ENCODE measurements around the gene SPATA3.

Gene SPATA3

DNA sequence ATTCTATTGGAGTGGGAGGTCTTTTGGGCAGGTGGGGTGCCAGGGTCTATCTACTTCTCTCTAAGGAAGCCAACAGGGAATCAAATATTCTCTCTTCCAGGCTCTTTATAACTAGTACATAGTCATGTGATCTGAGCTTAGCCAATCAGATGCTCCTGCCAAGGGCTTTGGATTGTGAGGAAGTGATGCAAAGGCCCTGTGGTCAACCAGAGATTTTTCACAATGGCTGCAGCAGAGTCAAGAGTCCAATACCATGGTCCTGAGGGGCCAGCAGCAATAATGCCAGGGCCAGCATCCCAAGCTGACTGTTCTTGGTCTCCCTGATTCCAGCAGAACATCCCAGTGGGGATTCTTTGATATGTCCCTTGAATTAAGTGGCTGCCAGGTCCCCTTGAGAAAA is 33.0 kb downstream of the SPATA3 start:
- H3K9me3 ChIP-seq (ENCODE audit: control insufficient read depth in 2 of 2, low read length in 2 of 2), result no peaks in the 10 kb centered on the region
- no peaks in the 10 kb centered on the region for H3K36me3 ChIP-seq (ENCODE audit: control insufficient read depth in 2 of 2, insufficient read depth in 2 of 2, low read length in 2 of 2)
- H3K4me1 ChIP-seq (ENCODE audit: control insufficient read depth, insufficient read depth, low read length), result no peaks in the 10 kb centered on the region
- no peak overlapping the region for H3K9ac ChIP-seq (ENCODE audit: low read length in 2 of 2)
- H3K4me3 ChIP-seq (ENCODE audit: low read length in 2 of 2), result no peak overlapping the region
- H3K27me3 ChIP-seq (ENCODE audit: control insufficient read depth in 1 of 2, insufficient read depth in 2 of 2, low read length in 2 of 2), result peaks cover 3 to 13% of the 10 kb centered on the region in 2 donors
- no peak overlapping the region for H3K27ac ChIP-seq (ENCODE audit: low read length)

DNA sequence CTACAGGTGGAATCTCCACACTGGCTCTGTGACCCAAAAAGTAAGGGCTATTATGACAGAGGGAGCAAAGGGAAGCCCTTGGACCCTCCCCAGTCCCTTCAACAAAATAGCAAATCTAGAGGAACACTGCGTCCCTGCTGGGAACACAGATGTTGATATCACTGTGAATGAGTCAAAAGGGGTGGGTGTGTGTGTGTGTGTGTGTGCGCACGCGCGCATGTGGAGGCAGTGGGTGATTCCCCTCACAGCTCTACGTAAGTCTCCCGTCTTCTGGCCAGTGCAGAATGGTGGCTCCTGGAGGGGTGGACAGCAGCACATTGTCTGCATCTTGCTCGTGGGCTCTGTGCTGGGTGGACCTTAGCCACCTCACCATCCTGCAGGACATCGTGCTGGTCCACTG is 33.6 kb downstream of the SPATA3 start:
- Histone ChIP-seq H3K36me3 (ENCODE audit: control insufficient read depth in 2 of 2, insufficient read depth in 2 of 2, low read length in 2 of 2) (no peaks in the 10 kb centered on the region), H3K27ac (ENCODE audit: low read length) (no peak overlapping the region), H3K27me3 (ENCODE audit: control insufficient read depth in 1 of 2, insufficient read depth in 2 of 2, low read length in 2 of 2) (peaks cover 3 to 13% of the 10 kb centered on the region in 2 donors), H3K9me3 (ENCODE audit: control insufficient read depth in 2 of 2, low read length in 2 of 2) (no peaks in the 10 kb centered on the region), H3K4me3 (ENCODE audit: low read length in 2 of 2) (no peak overlapping the region), H3K4me1 (ENCODE audit: control insufficient read depth, insufficient read depth, low read length) (no peaks in the 10 kb centered on the region), H3K9ac (ENCODE audit: low read length in 2 of 2) (no peak overlapping the region)

DNA sequence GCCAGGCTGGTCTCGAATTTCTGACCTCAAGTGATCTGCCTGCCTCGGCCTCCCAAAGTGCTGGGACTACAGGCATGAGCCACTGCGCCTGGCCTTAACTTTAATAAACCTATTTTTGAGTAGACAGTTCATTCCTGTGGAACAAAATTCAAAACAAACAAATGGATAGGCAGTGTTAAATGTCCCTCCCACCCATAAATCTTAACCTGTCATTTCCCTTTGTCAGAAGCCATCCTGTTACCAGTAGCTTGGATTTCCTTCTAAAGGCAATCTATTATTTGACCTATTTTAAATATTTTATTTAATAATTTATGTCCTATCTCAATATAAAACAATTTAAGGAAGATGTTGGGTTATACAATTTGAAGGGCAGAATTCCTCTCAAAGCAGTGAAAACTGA is 34.8 kb downstream of the SPATA3 start:
- Histone ChIP-seq H3K4me3 (ENCODE audit: low read length in 2 of 2) (no peak overlapping the region), H3K36me3 (ENCODE audit: control insufficient read depth in 2 of 2, insufficient read depth in 2 of 2, low read length in 2 of 2) (no peaks in the 10 kb centered on the region), H3K9me3 (ENCODE audit: control insufficient read depth in 2 of 2, low read length in 2 of 2) (no peaks in the 10 kb centered on the region), H3K4me1 (ENCODE audit: control insufficient read depth, insufficient read depth, low read length) (no peaks in the 10 kb centered on the region), H3K27ac (ENCODE audit: low read length) (no peak overlapping the region), H3K9ac (ENCODE audit: low read length in 2 of 2) (no peak overlapping the region), H3K27me3 (ENCODE audit: control insufficient read depth in 1 of 2, insufficient read depth in 2 of 2, low read length in 2 of 2) (peaks cover 7 to 13% of the 10 kb centered on the region in 2 donors)

GRCh38 chr2:231032575-231033140 is 36.7 kb downstream of the SPATA3 start:
- H3K4me3 ChIP-seq (ENCODE audit: low read length in 2 of 2), result no peak overlapping the region
- no peak overlapping the region for H3K9ac ChIP-seq (ENCODE audit: low read length in 2 of 2)
- H3K4me1 ChIP-seq (ENCODE audit: control insufficient read depth, insufficient read depth, low read length), result no peaks in the 10 kb centered on the region
- H3K27me3 ChIP-seq (ENCODE audit: control insufficient read depth in 1 of 2, insufficient read depth in 2 of 2, low read length in 2 of 2), result peaks cover 20 to 25% of the 10 kb centered on the region in 2 donors
- H3K27ac ChIP-seq (ENCODE audit: low read length), result no peak overlapping the region
- no peaks in the 10 kb centered on the region for H3K36me3 ChIP-seq (ENCODE audit: control insufficient read depth in 2 of 2, insufficient read depth in 2 of 2, low read length in 2 of 2)
- no peaks in the 10 kb centered on the region for H3K9me3 ChIP-seq (ENCODE audit: control insufficient read depth in 2 of 2, low read length in 2 of 2)

- Histone ChIP-seq H3K4me3 (ENCODE audit: low read length in 2 of 2) (no peak overlapping the region), H3K27ac (ENCODE audit: low read length) (no peak overlapping the region), H3K9ac (ENCODE audit: low read length in 2 of 2) (no peak overlapping the region), H3K9me3 (ENCODE audit: control insufficient read depth in 2 of 2, low read length in 2 of 2) (no peaks in the 10 kb centered on the region), H3K27me3 (ENCODE audit: control insufficient read depth in 1 of 2, insufficient read depth in 2 of 2, low read length in 2 of 2) (peaks cover 24 to 26% of the 10 kb centered on the region in 2 donors), H3K4me1 (ENCODE audit: control insufficient read depth, insufficient read depth, low read length) (peaks cover 2% of the 10 kb centered on the region), H3K36me3 (ENCODE audit: control insufficient read depth in 2 of 2, insufficient read depth in 2 of 2, low read length in 2 of 2) (no peaks in the 10 kb centered on the region)
Observed at GRCh38 chr2:231033147-231034132, 37.5 kb downstream of the SPATA3 start.

GRCh38 chr2:231034291-231034882 is 38.5 kb downstream of the SPATA3 start:
- H3K27ac ChIP-seq (ENCODE audit: low read length), result no peak overlapping the region
- peaks cover 2% of the 10 kb centered on the region for H3K4me1 ChIP-seq (ENCODE audit: control insufficient read depth, insufficient read depth, low read length)
- H3K9ac ChIP-seq (ENCODE audit: low read length in 2 of 2), result no peak overlapping the region
- H3K4me3 ChIP-seq (ENCODE audit: low read length in 2 of 2), result no peak overlapping the region
- H3K9me3 ChIP-seq (ENCODE audit: control insufficient read depth in 2 of 2, low read length in 2 of 2), result no peaks in the 10 kb centered on the region
- H3K36me3 ChIP-seq (ENCODE audit: control insufficient read depth in 2 of 2, insufficient read depth in 2 of 2, low read length in 2 of 2), result no peaks in the 10 kb centered on the region
- peaks cover 29 to 31% of the 10 kb centered on the region in 2 donors for H3K27me3 ChIP-seq (ENCODE audit: control insufficient read depth in 1 of 2, insufficient read depth in 2 of 2, low read length in 2 of 2)

DNA sequence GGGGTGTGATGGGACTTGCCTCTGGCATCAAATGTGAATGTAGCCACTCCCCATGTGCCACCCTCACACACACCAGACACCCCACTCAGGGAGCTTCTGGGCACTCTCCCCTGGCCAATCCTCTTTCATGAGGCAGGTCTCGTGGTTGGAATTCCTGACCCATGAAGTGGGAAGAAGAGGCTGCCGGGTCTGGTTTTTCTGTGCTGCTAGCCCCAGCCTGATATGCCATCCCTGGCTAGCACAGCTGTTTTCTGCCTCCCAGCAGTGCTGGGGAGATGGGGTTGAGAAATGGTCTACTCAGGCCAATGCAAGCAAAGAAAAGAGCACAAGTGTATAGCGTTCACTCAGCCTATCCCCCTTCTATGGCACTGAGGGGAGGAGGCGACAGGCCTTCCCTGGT is 40.2 kb downstream of the SPATA3 start:
- Histone ChIP-seq H3K27me3 (ENCODE audit: control insufficient read depth in 1 of 2, insufficient read depth in 2 of 2, low read length in 2 of 2) (peaks cover 32 to 36% of the 10 kb centered on the region in 2 donors), H3K4me3 (ENCODE audit: low read length in 2 of 2) (no peak overlapping the region), H3K27ac (ENCODE audit: low read length) (no peak overlapping the region), H3K36me3 (ENCODE audit: control insufficient read depth in 2 of 2, insufficient read depth in 2 of 2, low read length in 2 of 2) (no peaks in the 10 kb centered on the region), H3K9me3 (ENCODE audit: control insufficient read depth in 2 of 2, low read length in 2 of 2) (no peaks in the 10 kb centered on the region), H3K9ac (ENCODE audit: low read length in 2 of 2) (no peak overlapping the region), H3K4me1 (ENCODE audit: control insufficient read depth, insufficient read depth, low read length) (peaks cover 2% of the 10 kb centered on the region)

GRCh38 chr2:231036578-231037106 is 40.7 kb downstream of the SPATA3 start:
- Histone ChIP-seq H3K9me3 (ENCODE audit: control insufficient read depth in 2 of 2, low read length in 2 of 2) (no peaks in the 10 kb centered on the region), H3K36me3 (ENCODE audit: control insufficient read depth in 2 of 2, insufficient read depth in 2 of 2, low read length in 2 of 2) (no peaks in the 10 kb centered on the region), H3K9ac (ENCODE audit: low read length in 2 of 2) (no peak overlapping the region), H3K27me3 (ENCODE audit: control insufficient read depth in 1 of 2, insufficient read depth in 2 of 2, low read length in 2 of 2) (peaks cover 32 to 35% of the 10 kb centered on the region in 2 donors), H3K4me3 (ENCODE audit: low read length in 2 of 2) (no peak overlapping the region), H3K4me1 (ENCODE audit: control insufficient read depth, insufficient read depth, low read length) (peaks cover 2% of the 10 kb centered on the region), H3K27ac (ENCODE audit: low read length) (no peak overlapping the region)

DNA sequence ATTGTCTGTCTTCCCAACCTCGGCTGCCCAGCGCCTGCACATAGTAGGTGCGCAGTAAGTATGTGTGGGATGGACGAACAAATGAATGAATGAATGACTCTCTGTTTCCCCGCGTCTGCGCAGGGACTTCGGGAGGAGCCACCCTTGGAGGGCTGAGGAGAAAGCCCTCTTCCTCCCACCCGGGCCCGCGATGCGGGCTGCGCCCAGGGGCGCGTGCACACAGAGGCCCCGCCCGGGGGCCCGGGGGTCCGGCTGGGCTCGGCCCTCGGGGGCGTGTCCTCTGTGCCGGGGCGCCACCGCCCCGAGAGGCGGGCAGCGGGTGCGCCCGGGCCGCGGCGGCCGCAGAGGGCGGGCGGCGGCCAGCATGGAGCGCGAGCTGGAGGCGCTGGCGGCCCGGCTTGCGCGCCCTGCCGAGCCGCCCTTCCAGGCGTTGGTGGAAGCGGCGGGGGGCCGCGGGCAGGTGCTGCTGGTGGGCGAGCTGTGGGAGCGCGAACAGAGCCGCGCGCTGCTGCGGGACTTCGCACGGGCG is 41.3 kb downstream of the SPATA3 start, which contains the start of gene C2orf72:
C2orf72 (plus strand) TSS at position 322 of the 529 bp plus-strand sequence; CDS start at position 365, 43 bp downstream.
- Histone ChIP-seq H3K9ac (ENCODE audit: low read length in 2 of 2) (no peak within 1 kb of the TSS), H3K27me3 (ENCODE audit: control insufficient read depth in 1 of 2, insufficient read depth in 2 of 2, low read length in 2 of 2) (peaks cover 35 to 38% of the 10 kb centered on the region in 2 donors), H3K36me3 (ENCODE audit: control insufficient read depth in 2 of 2, insufficient read depth in 2 of 2, low read length in 2 of 2) (no peaks in the 10 kb centered on the region), H3K4me3 (ENCODE audit: low read length in 2 of 2) (peak within 1 kb of the TSS in 1 of 2 donors; percentile 49), H3K9me3 (ENCODE audit: control insufficient read depth in 2 of 2, low read length in 2 of 2) (no peaks in the 10 kb centered on the region), H3K27ac (ENCODE audit: low read length) (no peak within 1 kb of the TSS), H3K4me1 (ENCODE audit: control insufficient read depth, insufficient read depth, low read length) (peaks cover 2% of the 10 kb centered on the region)

DNA sequence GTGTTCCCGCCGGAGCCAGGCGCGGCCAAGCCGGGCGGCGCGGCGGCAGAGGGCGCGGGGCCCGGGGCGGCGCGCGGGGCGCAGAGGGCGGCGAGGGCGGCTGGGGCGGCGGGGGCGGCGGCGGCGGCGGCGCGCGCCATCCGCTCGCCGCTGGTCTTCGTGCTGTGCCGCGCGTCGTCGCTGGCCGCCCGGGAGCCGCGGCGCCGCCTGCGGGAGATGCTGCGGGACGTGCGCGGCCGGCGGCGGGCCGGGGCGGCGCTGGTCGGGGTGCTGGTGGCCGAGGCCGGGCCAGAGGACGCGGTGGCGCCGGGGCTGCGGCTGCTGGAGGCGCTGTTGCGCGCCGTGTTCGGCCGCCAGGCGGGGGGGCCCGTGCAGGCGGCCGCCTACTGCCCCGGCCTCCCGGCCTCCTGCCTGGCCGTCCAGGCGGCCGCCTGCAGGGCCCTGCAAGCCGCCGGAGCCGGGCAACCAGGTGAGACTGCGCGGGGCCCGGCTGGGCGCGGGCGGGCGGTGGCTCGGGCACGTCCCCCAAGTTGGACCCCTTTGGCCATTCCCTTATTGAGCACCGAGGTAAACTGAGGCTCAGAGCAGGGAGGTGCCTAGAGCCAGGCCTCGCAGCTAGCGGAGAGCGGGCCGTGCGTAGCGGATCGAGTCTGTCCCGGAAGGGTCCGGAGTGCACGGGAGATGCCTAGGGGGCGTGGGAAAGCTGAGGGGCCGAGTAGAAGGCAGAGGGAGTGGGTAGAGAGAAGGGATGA is 42.0 kb downstream of the SPATA3 start:
- peaks cover 2% of the 10 kb centered on the region for H3K4me1 ChIP-seq (ENCODE audit: control insufficient read depth, insufficient read depth, low read length)
- no peak overlapping the region for H3K27ac ChIP-seq (ENCODE audit: low read length)
- H3K27me3 ChIP-seq (ENCODE audit: control insufficient read depth in 1 of 2, insufficient read depth in 2 of 2, low read length in 2 of 2), result peaks cover 37% of the 10 kb centered on the region in 2 donors
- H3K9ac ChIP-seq (ENCODE audit: low read length in 2 of 2), result no peak overlapping the region
- H3K4me3 ChIP-seq (ENCODE audit: low read length in 2 of 2), result peak overlapping the region in 1 of 2 donors; percentile 49
- H3K36me3 ChIP-seq (ENCODE audit: control insufficient read depth in 2 of 2, insufficient read depth in 2 of 2, low read length in 2 of 2), result no peaks in the 10 kb centered on the region
- no peaks in the 10 kb centered on the region for H3K9me3 ChIP-seq (ENCODE audit: control insufficient read depth in 2 of 2, low read length in 2 of 2)
